B cell (primary cell): ENCODE data around the gene BABAM1.

Experiments
- CTCF ChIP-seq: fragments of 200-600 bp; IDR thresholded peaks from one replicate; pipeline ENCODE4 v1.8.0; 2022; ENCODE audit warnings: antibody characterized with exemption, mild to moderate bottlenecking
- EZH2 ChIP-seq: IDR thresholded peaks from 2 replicates; pipeline ENCODE4 v1.6.1; 2012; ENCODE audit warnings: borderline replicate concordance, low read depth, mild to moderate bottlenecking, moderate library complexity, low read length; ENCODE audit not compliant: insufficient read depth, poor library complexity, severe bottlenecking

- TF ChIP-seq CTCF: no peak
- TF ChIP-seq EZH2: no peak
Observed at GRCh38 chr19:17259118-17259780, 8.0 kb upstream of the BABAM1 start.
